ENCODE measurements around the gene DHRS2. TPM values are rescaled to one million over a fixed set of nuclear protein-coding genes. Genes with fewer than 3 reads are reported as not detected.

DHRS2 gene
- total and polyA plus RNA-seq, 7 experiments from 2014 or later = 0.63 to 5.5 TPM; not detected in 5

GRCh38 chr14:23600806-23601205 is 35.4 kb upstream of the DHRS2 start:
- Histone ChIP-seq H3K27me3 (ENCODE audit: control insufficient read depth in 2 of 2, insufficient read depth in 2 of 2, low read length in 2 of 2) (no peaks in the 10 kb centered on the region), H3K27ac (ENCODE audit: low read depth, low read length) (no peak overlapping the region), H3K4me1 (ENCODE audit: control insufficient read depth in 2 of 2, insufficient read depth in 2 of 2, low read length in 2 of 2) (no peaks in the 10 kb centered on the region), H3K36me3 (ENCODE audit: control insufficient read depth in 2 of 3, insufficient read depth in 3 of 3, low read length in 3 of 3) (no peaks in the 10 kb centered on the region), H3K9me3 (ENCODE audit: control insufficient read depth in 2 of 3, low read length in 3 of 3) (no peaks in the 10 kb centered on the region), H3K4me3 (ENCODE audit: low read length) (no peak overlapping the region)
- ChIA-PET CTCF (no interaction called here), POLR2A (no interaction called here)
- Mint-ChIP-seq H3K9me3 (peaks cover 0 to 15% (median 0%) of the 10 kb centered on the region in 11 donors), H3K4me1 (peaks cover 0 to 5% (median 3%) of the 10 kb centered on the region in 7 donors), H3K4me3 (no peak overlapping the region), H3K36me3 (peaks cover 0 to 8% (median 4%) of the 10 kb centered on the region in 5 donors), H3K27me3 (peaks cover 0 to 3% (median 0%) of the 10 kb centered on the region in 5 donors), H3K27ac (no peak overlapping the region)
- no peak for DNase-seq
- intact Hi-C loops (cut with micrococcal nuclease) = no loop called here
- no peak for ATAC-seq

- CTCF ChIA-PET = no interaction called here
- H3K27me3 Mint-ChIP-seq = peaks cover 0 to 4% (median 0%) of the 10 kb centered on the region in 5 donors
- Histone ChIP-seq H3K4me3 (ENCODE audit: low read length) (no peak overlapping the region), H3K27me3 (ENCODE audit: control insufficient read depth in 2 of 2, insufficient read depth in 2 of 2, low read length in 2 of 2) (no peaks in the 10 kb centered on the region), H3K9me3 (ENCODE audit: control insufficient read depth in 2 of 3, low read length in 3 of 3) (no peaks in the 10 kb centered on the region), H3K36me3 (ENCODE audit: control insufficient read depth in 2 of 3, insufficient read depth in 3 of 3, low read length in 3 of 3) (no peaks in the 10 kb centered on the region), H3K27ac (ENCODE audit: low read depth, low read length) (no peak overlapping the region), H3K4me1 (ENCODE audit: control insufficient read depth in 2 of 2, insufficient read depth in 2 of 2, low read length in 2 of 2) (no peaks in the 10 kb centered on the region)
- POLR2A ChIA-PET = no interaction called here
- peaks cover 0 to 15% (median 0%) of the 10 kb centered on the region in 11 donors for H3K9me3 Mint-ChIP-seq
- DNase-seq (no peak), ATAC-seq (no peak)
- H3K4me1 Mint-ChIP-seq = peaks cover 0 to 8% (median 5%) of the 10 kb centered on the region in 7 donors
- H3K27ac Mint-ChIP-seq = peak overlapping the region in 1 of 9 donors; percentile 51
- intact Hi-C loops (cut with micrococcal nuclease) = no loop called here
- H3K4me3 Mint-ChIP-seq = no peak overlapping the region
- peaks cover 0 to 8% (median 4%) of the 10 kb centered on the region in 5 donors for H3K36me3 Mint-ChIP-seq
These were observed 34.7 kb upstream of the DHRS2 start for GRCh38 chr14:23601424-23601823.

- H3K9me3 Mint-ChIP-seq = peaks cover 0 to 15% (median 0%) of the 10 kb centered on the region in 11 donors
- Histone ChIP-seq H3K27me3 (ENCODE audit: control insufficient read depth in 2 of 2, insufficient read depth in 2 of 2, low read length in 2 of 2) (no peaks in the 10 kb centered on the region), H3K4me3 (ENCODE audit: low read length) (no peak overlapping the region), H3K36me3 (ENCODE audit: control insufficient read depth in 2 of 3, insufficient read depth in 3 of 3, low read length in 3 of 3) (no peaks in the 10 kb centered on the region), H3K27ac (ENCODE audit: low read depth, low read length) (no peak overlapping the region), H3K4me1 (ENCODE audit: control insufficient read depth in 2 of 2, insufficient read depth in 2 of 2, low read length in 2 of 2) (no peaks in the 10 kb centered on the region), H3K9me3 (ENCODE audit: control insufficient read depth in 2 of 3, low read length in 3 of 3) (no peaks in the 10 kb centered on the region)
- peaks cover 0 to 10% (median 5%) of the 10 kb centered on the region in 7 donors for H3K4me1 Mint-ChIP-seq
- DNase-seq (no peak), ATAC-seq (no peak)
- intact Hi-C loops (cut with micrococcal nuclease) = no loop called here
- no peak overlapping the region for H3K4me3 Mint-ChIP-seq
- H3K27ac Mint-ChIP-seq = no peak overlapping the region
- peaks cover 0 to 8% (median 4%) of the 10 kb centered on the region in 5 donors for H3K36me3 Mint-ChIP-seq
- POLR2A ChIA-PET = no interaction called here
- CTCF ChIA-PET = no interaction called here
- H3K27me3 Mint-ChIP-seq = peaks cover 0 to 4% (median 0%) of the 10 kb centered on the region in 5 donors
These were observed 34.4 kb upstream of the DHRS2 start for GRCh38 chr14:23601845-23602180.

- CTCF ChIA-PET = no interaction called here
- intact Hi-C loops (cut with micrococcal nuclease) = no loop called here
- POLR2A ChIA-PET = no interaction called here
- peaks cover 0 to 10% (median 5%) of the 10 kb centered on the region in 7 donors for H3K4me1 Mint-ChIP-seq
- DNase-seq = no peak
- no peak overlapping the region for H3K27ac Mint-ChIP-seq
- Histone ChIP-seq H3K27me3 (ENCODE audit: control insufficient read depth in 2 of 2, insufficient read depth in 2 of 2, low read length in 2 of 2) (no peaks in the 10 kb centered on the region), H3K9me3 (ENCODE audit: control insufficient read depth in 2 of 3, low read length in 3 of 3) (no peaks in the 10 kb centered on the region), H3K4me3 (ENCODE audit: low read length) (no peak overlapping the region), H3K36me3 (ENCODE audit: control insufficient read depth in 2 of 3, insufficient read depth in 3 of 3, low read length in 3 of 3) (no peaks in the 10 kb centered on the region), H3K27ac (ENCODE audit: low read depth, low read length) (no peak overlapping the region), H3K4me1 (ENCODE audit: control insufficient read depth in 2 of 2, insufficient read depth in 2 of 2, low read length in 2 of 2) (no peaks in the 10 kb centered on the region)
- no peak overlapping the region for H3K4me3 Mint-ChIP-seq
- peaks cover 0 to 15% (median 0%) of the 10 kb centered on the region in 11 donors for H3K9me3 Mint-ChIP-seq
- H3K27me3 Mint-ChIP-seq = peaks cover 0 to 4% (median 0%) of the 10 kb centered on the region in 5 donors
- no peak for ATAC-seq
- peaks cover 0 to 11% (median 4%) of the 10 kb centered on the region in 5 donors for H3K36me3 Mint-ChIP-seq
These were observed 33.7 kb upstream of the DHRS2 start for GRCh38 chr14:23602181-23603095.

GRCh38 chr14:23603103-23603502 is 33.1 kb upstream of the DHRS2 start:
- POLR2A ChIA-PET = no interaction called here
- no peak overlapping the region for H3K4me3 Mint-ChIP-seq
- no peak overlapping the region for H3K27ac ChIP-seq (ENCODE audit: low read depth, low read length)

GRCh38 chr14:23604148-23604547 is 32.0 kb upstream of the DHRS2 start:
- Mint-ChIP-seq H3K4me3 (no peak overlapping the region), H3K9me3 (peaks cover 0 to 12% (median 5%) of the 10 kb centered on the region in 11 donors), H3K27ac (no peak overlapping the region), H3K36me3 (peaks cover 5 to 18% (median 9%) of the 10 kb centered on the region in 5 donors), H3K27me3 (peaks cover 0 to 4% (median 0%) of the 10 kb centered on the region in 5 donors), H3K4me1 (peaks cover 6 to 16% (median 11%) of the 10 kb centered on the region in 7 donors)
- Histone ChIP-seq H3K27me3 (ENCODE audit: control insufficient read depth in 2 of 2, insufficient read depth in 2 of 2, low read length in 2 of 2) (no peaks in the 10 kb centered on the region), H3K4me3 (ENCODE audit: low read length) (no peak overlapping the region), H3K9me3 (ENCODE audit: control insufficient read depth in 2 of 3, low read length in 3 of 3) (no peaks in the 10 kb centered on the region), H3K27ac (ENCODE audit: low read depth, low read length) (no peak overlapping the region), H3K36me3 (ENCODE audit: control insufficient read depth in 2 of 3, insufficient read depth in 3 of 3, low read length in 3 of 3) (no peaks in the 10 kb centered on the region), H3K4me1 (ENCODE audit: control insufficient read depth in 2 of 2, insufficient read depth in 2 of 2, low read length in 2 of 2) (peaks cover 0 to 4% of the 10 kb centered on the region in 2 donors)
- POLR2A ChIA-PET = no interaction called here
- intact Hi-C loops (cut with micrococcal nuclease) = no loop called here
- CTCF ChIA-PET = no interaction called here
- ATAC-seq = no peak
- DNase-seq = no peak

More at GRCh38 chr14:23603103-23603502, 33.1 kb upstream of the DHRS2 start:
- ATAC-seq = no peak
- Histone ChIP-seq H3K4me1 (ENCODE audit: control insufficient read depth in 2 of 2, insufficient read depth in 2 of 2, low read length in 2 of 2) (no peaks in the 10 kb centered on the region), H3K4me3 (ENCODE audit: low read length) (no peak overlapping the region), H3K9me3 (ENCODE audit: control insufficient read depth in 2 of 3, low read length in 3 of 3) (no peaks in the 10 kb centered on the region), H3K27me3 (ENCODE audit: control insufficient read depth in 2 of 2, insufficient read depth in 2 of 2, low read length in 2 of 2) (no peaks in the 10 kb centered on the region), H3K36me3 (ENCODE audit: control insufficient read depth in 2 of 3, insufficient read depth in 3 of 3, low read length in 3 of 3) (no peaks in the 10 kb centered on the region)
- CTCF ChIA-PET = no interaction called here
- no peak for DNase-seq
- Mint-ChIP-seq H3K9me3 (peaks cover 0 to 15% (median 0%) of the 10 kb centered on the region in 11 donors), H3K27ac (no peak overlapping the region), H3K27me3 (peaks cover 0 to 4% (median 0%) of the 10 kb centered on the region in 5 donors), H3K4me1 (peaks cover 0 to 10% (median 5%) of the 10 kb centered on the region in 7 donors), H3K36me3 (peaks cover 0 to 12% (median 4%) of the 10 kb centered on the region in 5 donors)
- intact Hi-C loops (cut with micrococcal nuclease) = no loop called here

All from naive thymus-derived CD4-positive, alpha-beta T cell (primary cell).